Ovary (tissue), 9 donors: ENCODE measurements around the gene RAB27B. TPM values are rescaled to one million over a fixed set of nuclear protein-coding genes. Genes with fewer than 3 reads are reported as not detected.

Experiments used
- DNase-seq, 5 donors: peaks; one replicate each; pipeline ENCODE4 v3.0.0-alpha.2; 2019 to 2020
- H3K27ac ChIP-seq, 2 donors: fragments of 200-600 bp; one replicate each; pipeline versions ENCODE4 v1.5.1 to v1.8.0; 2019 to 2022
- H3K27me3 ChIP-seq: fragments of 200-600 bp; one replicate; pipeline ENCODE4 v1.8.0; 2022
- H3K36me3 ChIP-seq: fragments of 200-600 bp; sonication (generic); one replicate; pipeline ENCODE4 v1.5.1; 2019
- H3K4me1 ChIP-seq: one replicate; pipeline ENCODE4 v1.8.1; 2013; ENCODE audit warnings: mild to moderate bottlenecking, moderate library complexity; ENCODE audit not compliant: insufficient read depth
- H3K4me3 ChIP-seq: fragments of 200-600 bp; sonication (generic); one replicate; pipeline ENCODE4 v1.5.1; 2017
- H3K9me3 ChIP-seq, 2 donors: fragments of 200-600 bp in 1 of 2; sonication (generic) in 1 of 2; one replicate each; pipeline versions ENCODE4 v1.5.1 to v1.8.1; 2013 to 2019; ENCODE audit warnings: mild to moderate bottlenecking in 1 of 2, moderate library complexity in 1 of 2
- CTCF ChIP-seq, 3 donors: fragments of 450-650 bp in 2 of 3; fragments of 200-600 bp in 1 of 3; IDR thresholded peaks; one replicate each; pipeline versions ENCODE4 v1.5.1 to v1.8.0; 2016 to 2022; ENCODE audit warnings: antibody characterized with exemption in 3 of 3, mild to moderate bottlenecking in 1 of 3
- EP300 ChIP-seq: sonication (generic); formaldehyde crosslinking; IDR thresholded peaks from one replicate; pipeline ENCODE4 v1.6.1; 2017; ENCODE audit warnings: antibody characterized with exemption
- POLR2A ChIP-seq: fragments of 450-650 bp; IDR thresholded peaks from one replicate; pipeline ENCODE4 v1.6.1; 2017; ENCODE audit warnings: antibody characterized with exemption, mild to moderate bottlenecking, moderate library complexity
- WGBS, 3 donors: extraction: QIAGEN DNeasy Blood & Tissue Kit in 1 of 3; methylation state at CpG; one replicate each; pipeline versions ENCODE4 v1.1.5 to v1.1.7; 2013 to 2017; 5-methylcytosine and 5-hydroxymethylcytosine counted together
- intact Hi-C, 4 donors: fragments of 100-400 bp; cut with DNase I; formaldehyde crosslinking; loops; one replicate each; pipeline versions ENCODE4 v1.11.0 to v1.15.1; 2022 to 2023
- polyA plus RNA-seq, 2 donors: library from polyadenylated mRNA; stranded (reverse); fragments of 200-250 nt in 1 of 2; fragments of 350-450 nt in 1 of 2; fragmentation: Illumina TruSeq in 1 of 2; extraction: RNeasy Lipid Tissue Mini Kit (QIAGEN cat#74804) in 1 of 2; gene quantifications; one replicate each; pipeline ENCODE4 v1.2.3, GENCODE V29; 2013 to 2014
- total RNA-seq, 7 donors: library from RNA; depleted of rRNA in 2 of 7; stranded (reverse); fragments of >200 nt in 2 of 7; fragmentation: NEBNext Ultra II Directional in 3 of 7; extraction: Animal tissue kit (Norgen Biotek cat#: 25700) in 3 of 7; gene quantifications; one replicate each; pipeline versions ENCODE4 v1.1.0 to v1.2.4, GENCODE V29; 2016 to 2023
- donor health status: DM: no; HTN: no; CAD: no; lungs with moderate emphysema.
- donor health status: DM: no; HTN: no; CAD: no.
- donor health status: Bipolar disorder and iron deficiency.
- donor health status: DM: yes; HTN: yes; CAD: no.
- donor health status: DM: no; HTN: no; CAD: no.
- donor health status: DM: yes; HTN: yes; CAD: no.

Gene RAB27B
- total and polyA plus RNA-seq, 9 donors, result 0.05 to 3.9 (median 0.12) TPM

GRCh38 chr18:54872681-54873080 is 44.4 kb downstream of the RAB27B start:
- no peaks in the 10 kb centered on the region for H3K9me3 ChIP-seq
- H3K27ac ChIP-seq, result no peak overlapping the region
- no peaks in the 10 kb centered on the region for H3K4me1 ChIP-seq
- no peak for DNase-seq
- WGBS, 3 donors, result 65 to 85% (median 66%) methylated on average over 1 of the region's 1 CpG
- no peak for TF ChIP-seq EP300
- no peak for TF ChIP-seq POLR2A
- no peak for TF ChIP-seq CTCF (IDR thresholded peaks at IDR 0.05)
- no peaks in the 10 kb centered on the region for H3K36me3 ChIP-seq
- no peak overlapping the region for H3K4me3 ChIP-seq
- intact Hi-C loops, result no loop called here
- no peaks in the 10 kb centered on the region for H3K27me3 ChIP-seq

- Histone ChIP-seq H3K36me3 (no peaks in the 10 kb centered on the region), H3K4me3 (no peak overlapping the region), H3K27ac (no peak overlapping the region), H3K4me1 (no peaks in the 10 kb centered on the region), H3K9me3 (no peaks in the 10 kb centered on the region), H3K27me3 (no peaks in the 10 kb centered on the region)
- 78 to 89% (median 87%) methylated on average over 2 of the region's 2 CpGs for WGBS, 3 donors
- TF ChIP-seq POLR2A (no peak), CTCF (IDR thresholded peaks at IDR 0.05) (no peak), EP300 (no peak)
- DNase-seq, result no peak
- intact Hi-C loops, result no loop called here
Measured at GRCh38 chr18:54873884-54874255, 45.6 kb downstream of the RAB27B start.

DNA sequence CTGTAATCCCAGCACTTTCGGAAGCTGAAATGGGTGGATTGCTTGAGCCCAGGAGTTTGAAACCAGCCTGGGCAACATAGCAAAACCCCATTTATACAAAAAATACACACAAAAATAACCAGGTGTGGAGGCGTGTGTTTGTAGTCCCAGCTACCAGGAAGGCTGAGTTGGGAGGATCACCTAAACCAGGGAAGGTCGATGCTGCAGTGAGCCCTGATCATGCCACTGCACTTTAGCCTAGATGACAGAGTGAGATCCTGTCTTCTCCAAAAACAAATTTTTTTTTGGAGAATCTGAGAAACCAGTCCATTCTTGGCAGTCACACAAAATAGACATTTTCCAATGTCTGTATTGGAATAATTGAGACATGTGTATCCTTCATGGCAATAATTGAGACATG is 46.8 kb downstream of the RAB27B start:
- no peak for TF ChIP-seq POLR2A
- no peak for TF ChIP-seq EP300
- no peak for TF ChIP-seq CTCF (IDR thresholded peaks at IDR 0.05)
- no peaks in the 10 kb centered on the region for H3K9me3 ChIP-seq
- no peak overlapping the region for H3K4me3 ChIP-seq
- 70 to 96% (median 77%) methylated on average over 3 of the region's 3 CpGs for WGBS, 3 donors
- intact Hi-C loops, result no loop called here
- H3K27me3 ChIP-seq, result no peaks in the 10 kb centered on the region
- no peak overlapping the region for H3K27ac ChIP-seq
- no peak for DNase-seq
- no peaks in the 10 kb centered on the region for H3K36me3 ChIP-seq
- no peaks in the 10 kb centered on the region for H3K4me1 ChIP-seq

GRCh38 chr18:54877076-54877475 is 48.8 kb downstream of the RAB27B start:
- intact Hi-C loops, result no loop called here

More at GRCh38 chr18:54877076-54877475, 48.8 kb downstream of the RAB27B start:
- no peak for DNase-seq
- WGBS, 3 donors, result 82 to 90% (median 87%) methylated on average over 1 of the region's 1 CpG
- Histone ChIP-seq H3K4me3 (no peak overlapping the region), H3K27ac (no peak overlapping the region), H3K4me1 (no peaks in the 10 kb centered on the region), H3K9me3 (no peaks in the 10 kb centered on the region), H3K36me3 (no peaks in the 10 kb centered on the region), H3K27me3 (no peaks in the 10 kb centered on the region)
- TF ChIP-seq POLR2A (no peak), EP300 (no peak), CTCF (IDR thresholded peaks at IDR 0.05) (no peak)
